Gastroesophageal sphincter (tissue), 3 donors: Measurements from ENCODE around the gene MYL10.

Source experiments
- POLR2AphosphoS5 ChIP-seq: sonication (generic); formaldehyde crosslinking; IDR thresholded peaks from one replicate; pipeline ENCODE4 v1.6.1; 2017; ENCODE audit warnings: antibody characterized with exemption
- TF ChIP-seq, protein P1 (sequence below), 4 experiments: fragments of 200-600 bp in 2 of 4; fragments of 450-650 bp in 2 of 4; sonication (generic) in 1 of 4; IDR thresholded peaks; one replicate each; pipeline ENCODE4 v1.5.1; 2017 to 2019; ENCODE audit warnings: antibody characterized with exemption in 4 of 4, mild to moderate bottlenecking in 2 of 4, moderate library complexity in 2 of 4

GRCh38 chr7:101629171-101629570 lies at the start of gene MYL10:
- TF ChIP-seq POLR2AphosphoS5: no peak
- TF ChIP-seq, protein P1, sequence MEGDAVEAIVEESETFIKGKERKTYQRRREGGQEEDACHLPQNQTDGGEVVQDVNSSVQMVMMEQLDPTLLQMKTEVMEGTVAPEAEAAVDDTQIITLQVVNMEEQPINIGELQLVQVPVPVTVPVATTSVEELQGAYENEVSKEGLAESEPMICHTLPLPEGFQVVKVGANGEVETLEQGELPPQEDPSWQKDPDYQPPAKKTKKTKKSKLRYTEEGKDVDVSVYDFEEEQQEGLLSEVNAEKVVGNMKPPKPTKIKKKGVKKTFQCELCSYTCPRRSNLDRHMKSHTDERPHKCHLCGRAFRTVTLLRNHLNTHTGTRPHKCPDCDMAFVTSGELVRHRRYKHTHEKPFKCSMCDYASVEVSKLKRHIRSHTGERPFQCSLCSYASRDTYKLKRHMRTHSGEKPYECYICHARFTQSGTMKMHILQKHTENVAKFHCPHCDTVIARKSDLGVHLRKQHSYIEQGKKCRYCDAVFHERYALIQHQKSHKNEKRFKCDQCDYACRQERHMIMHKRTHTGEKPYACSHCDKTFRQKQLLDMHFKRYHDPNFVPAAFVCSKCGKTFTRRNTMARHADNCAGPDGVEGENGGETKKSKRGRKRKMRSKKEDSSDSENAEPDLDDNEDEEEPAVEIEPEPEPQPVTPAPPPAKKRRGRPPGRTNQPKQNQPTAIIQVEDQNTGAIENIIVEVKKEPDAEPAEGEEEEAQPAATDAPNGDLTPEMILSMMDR (IDR thresholded peaks at IDR 0.05): no peak
